Tibial nerve (tissue), 4 donors: ENCODE results near the gene ARRDC1.

Experiments
- EP300 ChIP-seq, 2 donors: sonication (generic); formaldehyde crosslinking; IDR thresholded peaks; one replicate each; pipeline ENCODE4 v1.6.1; 2017; ENCODE audit warnings: antibody characterized with exemption in 2 of 2, mild to moderate bottlenecking in 1 of 2
- POLR2A ChIP-seq, 2 donors: fragments of 450-650 bp; IDR thresholded peaks; one replicate each; pipeline ENCODE4 v1.6.1; 2017; ENCODE audit warnings: antibody characterized with exemption in 2 of 2, mild to moderate bottlenecking in 2 of 2, moderate library complexity in 2 of 2
- TF ChIP-seq, protein P1 (sequence below), 5 experiments: fragments of 200-600 bp in 3 of 5; fragments of 450-650 bp in 2 of 5; sonication (generic) in 3 of 5; IDR thresholded peaks; one replicate each; pipeline ENCODE4 v1.5.1; 2016 to 2019; ENCODE audit warnings: antibody characterized with exemption in 5 of 5, mild to moderate bottlenecking in 3 of 5, moderate library complexity in 2 of 5

GRCh38 chr9:137580209-137580953 is 25.1 kb upstream of the ARRDC1 start:
- TF ChIP-seq, protein P1, sequence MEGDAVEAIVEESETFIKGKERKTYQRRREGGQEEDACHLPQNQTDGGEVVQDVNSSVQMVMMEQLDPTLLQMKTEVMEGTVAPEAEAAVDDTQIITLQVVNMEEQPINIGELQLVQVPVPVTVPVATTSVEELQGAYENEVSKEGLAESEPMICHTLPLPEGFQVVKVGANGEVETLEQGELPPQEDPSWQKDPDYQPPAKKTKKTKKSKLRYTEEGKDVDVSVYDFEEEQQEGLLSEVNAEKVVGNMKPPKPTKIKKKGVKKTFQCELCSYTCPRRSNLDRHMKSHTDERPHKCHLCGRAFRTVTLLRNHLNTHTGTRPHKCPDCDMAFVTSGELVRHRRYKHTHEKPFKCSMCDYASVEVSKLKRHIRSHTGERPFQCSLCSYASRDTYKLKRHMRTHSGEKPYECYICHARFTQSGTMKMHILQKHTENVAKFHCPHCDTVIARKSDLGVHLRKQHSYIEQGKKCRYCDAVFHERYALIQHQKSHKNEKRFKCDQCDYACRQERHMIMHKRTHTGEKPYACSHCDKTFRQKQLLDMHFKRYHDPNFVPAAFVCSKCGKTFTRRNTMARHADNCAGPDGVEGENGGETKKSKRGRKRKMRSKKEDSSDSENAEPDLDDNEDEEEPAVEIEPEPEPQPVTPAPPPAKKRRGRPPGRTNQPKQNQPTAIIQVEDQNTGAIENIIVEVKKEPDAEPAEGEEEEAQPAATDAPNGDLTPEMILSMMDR (IDR thresholded peaks at IDR 0.05) = no peak
- no peak for TF ChIP-seq EP300 (IDR thresholded peaks at IDR 0.05)
- no peak for TF ChIP-seq POLR2A (IDR thresholded peaks at IDR 0.05)
